Subcutaneous abdominal adipose tissue (tissue), 5 donors: ENCODE measurements around the gene SLC35E2B.

ENCODE experiments used
- H3K27ac ChIP-seq: one replicate; pipeline ENCODE4 v1.7.0; 2013; ENCODE audit warnings: low read depth, mild to moderate bottlenecking, inconsistent platforms, low read length, moderate library complexity
- H3K27me3 ChIP-seq, 5 donors: one replicate each; pipeline ENCODE4 v1.7.0; 2013; ENCODE audit warnings: low read length in 5 of 5, inconsistent platforms in 1 of 5; ENCODE audit not compliant: control insufficient read depth in 5 of 5, insufficient read depth in 4 of 5
- H3K36me3 ChIP-seq, 5 donors: one replicate each; pipeline ENCODE4 v1.7.0; 2013; ENCODE audit warnings: low read length in 5 of 5; ENCODE audit not compliant: control insufficient read depth in 5 of 5, insufficient read depth in 5 of 5
- H3K4me1 ChIP-seq, 5 donors: one replicate each; pipeline ENCODE4 v1.7.0; 2013; ENCODE audit warnings: low read length in 5 of 5, mild to moderate bottlenecking in 3 of 5, moderate library complexity in 1 of 5; ENCODE audit not compliant: control insufficient read depth in 5 of 5, insufficient read depth in 5 of 5
- H3K4me3 ChIP-seq, 5 donors: one replicate each; pipeline ENCODE4 v1.7.0; 2013; ENCODE audit warnings: low read length in 5 of 5, low read depth in 1 of 5
- H3K9ac ChIP-seq, 5 donors: one replicate each; pipeline ENCODE4 v1.7.0; 2013; ENCODE audit warnings: low read length in 5 of 5, mild to moderate bottlenecking in 4 of 5, moderate library complexity in 3 of 5
- H3K9me3 ChIP-seq, 5 donors: one replicate each; pipeline ENCODE4 v1.7.0; 2013; ENCODE audit warnings: low read length in 5 of 5; ENCODE audit not compliant: control insufficient read depth in 5 of 5
- donor health status: healthy.
- donor health status: healthy.
- donor health status: healthy.
- donor health status: healthy.
- donor health status: healthy.

SLC35E2B gene

DNA sequence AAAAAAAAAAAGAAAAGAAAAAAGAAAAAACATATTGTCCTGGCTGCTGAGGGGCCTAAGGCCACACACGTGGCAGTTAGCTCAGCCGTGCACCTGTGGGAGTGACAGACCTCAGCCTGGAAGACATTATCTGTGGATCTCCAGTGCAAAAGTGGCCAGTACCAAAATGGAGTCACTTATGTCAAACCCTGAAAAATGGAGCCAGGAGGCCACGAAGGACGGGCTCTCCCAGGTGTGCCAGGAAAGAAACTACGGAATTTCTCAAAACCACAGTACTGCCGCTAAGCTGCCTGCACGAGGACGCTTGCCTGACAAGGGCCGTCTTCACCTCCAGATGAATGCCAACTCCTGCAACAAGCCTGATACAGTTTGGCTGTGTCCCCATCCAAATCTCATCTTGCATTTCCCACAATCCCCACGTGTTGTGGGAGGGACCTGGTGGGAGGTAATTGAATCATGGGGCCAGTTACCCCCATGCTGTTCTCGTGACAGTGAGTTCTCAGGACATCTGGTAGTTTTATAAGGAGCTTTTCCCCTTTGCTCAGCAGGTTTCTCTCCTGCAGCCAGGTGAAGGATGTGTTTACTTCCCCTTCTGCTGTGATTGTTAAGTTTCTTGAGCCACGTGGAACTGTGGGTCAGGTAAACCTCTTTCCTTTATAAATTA, 82.6 kb downstream of the SLC35E2B start:
- H3K4me1 ChIP-seq = peaks cover 10 to 30% (median 20%) of the 10 kb centered on the region in 5 donors
- peaks cover 0 to 2% (median 1%) of the 10 kb centered on the region in 5 donors for H3K27me3 ChIP-seq
- no peak overlapping the region for H3K27ac ChIP-seq
- H3K9ac ChIP-seq = no peak overlapping the region
- no peak overlapping the region for H3K4me3 ChIP-seq
- H3K9me3 ChIP-seq = no peaks in the 10 kb centered on the region
- H3K36me3 ChIP-seq = no peaks in the 10 kb centered on the region
